Tibial artery (tissue), 4 donors: Measurements from ENCODE around the gene ECHDC3.

Experiments used
- DNase-seq, 2 donors: peaks; one replicate each; pipeline ENCODE4 v3.0.0-alpha.2; 2019
- H3K27ac ChIP-seq, 2 donors: fragments of 200-600 bp; sonication (generic) in 1 of 2; 1 replicate in 1 of 2; 2 replicates in 1 of 2; pipeline ENCODE4 v1.5.1; 2018 to 2019; ENCODE audit warnings: mild to moderate bottlenecking in 1 of 2
- H3K27me3 ChIP-seq, 2 donors: fragments of 200-600 bp; sonication (generic) in 1 of 2; one replicate each; pipeline versions ENCODE4 v1.5.1 to v1.6.0; 2016 to 2019
- H3K36me3 ChIP-seq, 3 donors: fragments of 200-600 bp; sonication (generic) in 2 of 3; one replicate each; pipeline ENCODE4 v1.5.1; 2016 to 2019; ENCODE audit warnings: mild to moderate bottlenecking in 2 of 3
- H3K4me1 ChIP-seq, 4 donors: fragments of 200-600 bp; sonication (generic) in 2 of 4; 1 replicate in 3 of 4; 2 replicates in 1 of 4; pipeline ENCODE4 v1.5.1; 2016 to 2019
- H3K4me3 ChIP-seq, 2 donors: fragments of 200-600 bp; sonication (generic) in 1 of 2; 1 replicate in 1 of 2; 2 replicates in 1 of 2; pipeline ENCODE4 v1.5.1; 2018 to 2019; ENCODE audit warnings: mild to moderate bottlenecking in 2 of 2
- H3K9me3 ChIP-seq, 3 donors: fragments of 200-600 bp; sonication (generic) in 1 of 3; one replicate each; pipeline ENCODE4 v1.5.1; 2016 to 2019
- intact Hi-C: fragments of 100-400 bp; cut with DNase I; formaldehyde crosslinking; loops from one replicate; pipeline ENCODE4 v1.15.0; 2023; ENCODE audit warnings: low total_unique reads
- TF ChIP-seq, protein P1 (sequence below), 2 experiments: fragments of 200-600 bp in 1 of 2; fragments of 450-650 bp in 1 of 2; IDR thresholded peaks; one replicate each; pipeline ENCODE4 v1.5.1; 2017 to 2019; ENCODE audit warnings: antibody characterized with exemption in 2 of 2, mild to moderate bottlenecking in 1 of 2, moderate library complexity in 1 of 2

Gene ECHDC3

DNA sequence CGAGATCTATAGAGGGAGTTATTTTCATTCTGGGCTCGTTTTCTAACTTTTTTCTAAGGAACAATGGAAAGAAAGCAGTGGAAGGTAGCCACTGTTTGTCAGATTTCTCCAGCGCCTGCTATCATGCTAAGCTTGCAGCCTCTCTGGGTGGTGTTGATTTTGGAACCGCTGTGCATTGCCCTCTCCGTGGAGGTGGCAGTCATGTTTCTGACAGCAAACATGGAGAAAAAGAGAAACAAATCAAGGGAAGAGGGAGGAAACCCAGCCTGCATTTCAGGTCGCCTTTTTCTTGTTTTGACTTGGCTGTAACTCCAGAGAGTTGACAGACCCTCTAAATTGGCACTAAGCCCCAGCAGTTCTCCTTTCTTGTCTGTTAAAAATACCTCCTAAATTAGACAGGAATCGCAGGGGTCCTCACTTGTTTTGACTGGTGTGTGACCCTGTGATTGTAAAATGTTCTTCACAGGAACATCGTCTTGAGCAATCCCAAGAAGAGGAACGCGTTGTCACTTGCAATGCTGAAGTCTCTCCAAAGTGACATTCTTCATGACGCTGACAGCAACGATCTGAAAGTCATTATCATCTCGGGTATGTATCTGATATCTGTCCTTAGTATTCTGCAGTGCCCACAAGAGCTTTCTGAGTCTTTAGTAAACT, 4.8 kb downstream of the ECHDC3 start:
- TF ChIP-seq, protein P1, sequence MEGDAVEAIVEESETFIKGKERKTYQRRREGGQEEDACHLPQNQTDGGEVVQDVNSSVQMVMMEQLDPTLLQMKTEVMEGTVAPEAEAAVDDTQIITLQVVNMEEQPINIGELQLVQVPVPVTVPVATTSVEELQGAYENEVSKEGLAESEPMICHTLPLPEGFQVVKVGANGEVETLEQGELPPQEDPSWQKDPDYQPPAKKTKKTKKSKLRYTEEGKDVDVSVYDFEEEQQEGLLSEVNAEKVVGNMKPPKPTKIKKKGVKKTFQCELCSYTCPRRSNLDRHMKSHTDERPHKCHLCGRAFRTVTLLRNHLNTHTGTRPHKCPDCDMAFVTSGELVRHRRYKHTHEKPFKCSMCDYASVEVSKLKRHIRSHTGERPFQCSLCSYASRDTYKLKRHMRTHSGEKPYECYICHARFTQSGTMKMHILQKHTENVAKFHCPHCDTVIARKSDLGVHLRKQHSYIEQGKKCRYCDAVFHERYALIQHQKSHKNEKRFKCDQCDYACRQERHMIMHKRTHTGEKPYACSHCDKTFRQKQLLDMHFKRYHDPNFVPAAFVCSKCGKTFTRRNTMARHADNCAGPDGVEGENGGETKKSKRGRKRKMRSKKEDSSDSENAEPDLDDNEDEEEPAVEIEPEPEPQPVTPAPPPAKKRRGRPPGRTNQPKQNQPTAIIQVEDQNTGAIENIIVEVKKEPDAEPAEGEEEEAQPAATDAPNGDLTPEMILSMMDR (IDR thresholded peaks at IDR 0.05) = no peak
- H3K9me3 ChIP-seq = no peaks in the 10 kb centered on the region
- no peaks in the 10 kb centered on the region for H3K27me3 ChIP-seq
- H3K4me1 ChIP-seq = peaks cover 0 to 20% (median 14%) of the 10 kb centered on the region in 4 donors
- intact Hi-C loops = no loop called here
- H3K27ac ChIP-seq = peak overlapping the region; percentile 41 to 43
- H3K4me3 ChIP-seq = peak overlapping the region in 1 of 2 donors; percentile 1
- H3K36me3 ChIP-seq = peaks cover 0 to 8% (median 0%) of the 10 kb centered on the region in 3 donors
- peak in 1 of 2 donors; percentile 65 for DNase-seq

DNA sequence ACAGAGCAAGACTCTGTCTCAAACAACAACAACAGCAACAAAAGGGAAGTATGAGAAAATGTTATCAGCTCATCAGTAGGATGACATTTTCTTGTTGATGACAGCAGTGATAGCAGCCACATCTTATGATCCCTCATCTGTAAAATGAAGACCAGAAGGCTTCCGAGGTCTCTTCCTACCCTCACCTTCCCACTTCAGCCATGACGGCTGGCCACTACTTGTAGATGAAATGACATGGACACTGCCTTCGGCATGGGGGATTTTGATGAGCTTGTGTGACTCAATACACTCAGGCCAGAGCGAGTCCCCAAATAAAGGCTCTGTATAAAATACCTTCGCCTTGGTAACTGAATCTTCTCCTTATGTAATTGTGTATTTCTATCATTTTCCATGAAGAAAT, 6.7 kb downstream of the ECHDC3 start:
- Histone ChIP-seq H3K4me1 (peaks cover 0 to 12% (median 4%) of the 10 kb centered on the region in 4 donors), H3K27me3 (no peaks in the 10 kb centered on the region), H3K36me3 (peaks cover 0 to 15% (median 0%) of the 10 kb centered on the region in 3 donors), H3K9me3 (no peaks in the 10 kb centered on the region), H3K27ac (no peak overlapping the region), H3K4me3 (no peak overlapping the region)
- no peak for DNase-seq
- intact Hi-C loops = no loop called here
- TF ChIP-seq, protein P1 (IDR thresholded peaks at IDR 0.05) = no peak

DNA sequence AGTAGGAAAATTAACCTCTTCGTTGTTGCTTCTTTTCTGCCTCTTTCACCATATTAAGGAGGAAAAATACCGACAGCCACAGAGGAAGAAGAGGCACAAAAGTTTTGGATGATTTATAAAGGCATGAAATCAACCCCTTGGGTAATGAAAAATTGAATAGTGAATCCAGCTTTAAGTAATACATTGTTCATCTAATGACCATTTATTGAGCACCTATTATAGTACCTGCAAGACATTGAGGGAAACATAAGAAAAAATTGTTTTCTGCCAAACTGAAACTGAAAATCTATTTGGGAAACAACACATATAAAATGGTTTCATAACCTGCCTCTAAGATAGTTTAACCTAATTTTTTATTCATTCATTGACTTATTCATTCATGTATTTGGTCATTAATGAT, 8.2 kb downstream of the ECHDC3 start:
- H3K27me3 ChIP-seq = no peaks in the 10 kb centered on the region
- H3K9me3 ChIP-seq = no peaks in the 10 kb centered on the region
- H3K4me3 ChIP-seq = no peak overlapping the region
- H3K36me3 ChIP-seq = peaks cover 0 to 18% (median 0%) of the 10 kb centered on the region in 3 donors
- DNase-seq = no peak
- TF ChIP-seq, protein P1 (IDR thresholded peaks at IDR 0.05) = no peak
- intact Hi-C loops = no loop called here
- H3K27ac ChIP-seq = no peak overlapping the region
- H3K4me1 ChIP-seq = peaks cover 0 to 12% (median 4%) of the 10 kb centered on the region in 4 donors

DNA sequence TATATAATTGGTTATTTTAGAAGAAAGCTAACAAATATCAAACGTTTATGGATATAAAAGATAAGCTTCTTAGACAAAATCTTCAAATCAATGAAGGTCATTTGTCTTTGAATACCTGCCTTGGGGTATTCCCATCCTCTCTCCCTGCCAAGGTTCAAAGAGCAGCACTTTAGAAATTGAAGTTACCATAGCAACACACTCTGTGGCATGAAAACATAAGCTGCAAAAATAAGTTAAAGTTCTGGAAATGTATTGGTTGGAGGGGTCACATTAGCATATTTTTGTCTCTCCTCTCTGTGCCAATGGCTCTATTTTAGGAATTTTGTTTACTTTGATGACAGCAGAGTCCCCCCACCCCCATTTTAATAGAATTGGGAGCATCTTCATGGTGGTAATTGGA, 12.0 kb downstream of the ECHDC3 start:
- intact Hi-C loops = no loop called here
- Histone ChIP-seq H3K27ac (no peak overlapping the region), H3K4me3 (no peak overlapping the region), H3K4me1 (peaks cover 0 to 19% (median 16%) of the 10 kb centered on the region in 4 donors), H3K36me3 (peaks cover 0 to 19% (median 0%) of the 10 kb centered on the region in 3 donors), H3K9me3 (no peaks in the 10 kb centered on the region), H3K27me3 (no peaks in the 10 kb centered on the region)
- no peak for DNase-seq
- TF ChIP-seq, protein P1 (IDR thresholded peaks at IDR 0.05) = no peak

GRCh38 chr10:11754620-11755019, 12.4 kb downstream of the ECHDC3 start:
- DNase-seq = peak in 1 of 2 donors; percentile 29
- peaks cover 0 to 19% (median 16%) of the 10 kb centered on the region in 4 donors for H3K4me1 ChIP-seq
- intact Hi-C loops = loop anchor here (5.0 kb wide), 1 partner anchor 237 kb away; no protein-coding TSS in a partner anchor
- TF ChIP-seq, protein P1 (IDR thresholded peaks at IDR 0.05) = no peak
- H3K27ac ChIP-seq = no peak overlapping the region
- no peaks in the 10 kb centered on the region for H3K27me3 ChIP-seq
- H3K4me3 ChIP-seq = no peak overlapping the region
- H3K36me3 ChIP-seq = peaks cover 0 to 16% (median 0%) of the 10 kb centered on the region in 3 donors
- no peaks in the 10 kb centered on the region for H3K9me3 ChIP-seq
